ENCODE results near the gene SLC44A5.
"Not testable (repeated sequence)": the region's sequence is repeated elsewhere in the genome, so short reads cannot be mapped to it uniquely, and the experiment has no call there.

SLC44A5 gene

GRCh38 chr1:75366595-75366994, 244.3 kb downstream of the SLC44A5 start:
- no peak for DNase-seq (ENCODE audit: low spot score)

DNA sequence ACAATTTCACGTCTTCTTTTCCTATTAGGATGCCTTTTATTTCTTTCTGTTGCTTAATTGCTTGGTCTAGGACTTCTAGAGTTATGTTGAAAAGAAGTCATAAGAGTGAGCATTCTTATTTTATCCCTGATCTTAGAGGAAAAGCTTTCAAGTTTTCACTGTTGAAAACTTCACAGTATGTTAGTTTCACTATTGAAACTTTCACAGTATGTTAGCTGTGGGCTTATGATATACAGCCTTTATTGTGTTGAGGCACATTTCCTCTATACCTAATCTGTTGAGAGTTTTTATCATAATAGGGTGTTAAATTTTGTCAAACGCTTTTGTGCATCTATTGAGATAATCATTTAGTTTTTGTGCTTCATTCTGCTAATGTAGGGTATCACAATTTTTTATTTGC, 249.7 kb downstream of the SLC44A5 start:
- no peak for DNase-seq (ENCODE audit: low spot score)

DNA sequence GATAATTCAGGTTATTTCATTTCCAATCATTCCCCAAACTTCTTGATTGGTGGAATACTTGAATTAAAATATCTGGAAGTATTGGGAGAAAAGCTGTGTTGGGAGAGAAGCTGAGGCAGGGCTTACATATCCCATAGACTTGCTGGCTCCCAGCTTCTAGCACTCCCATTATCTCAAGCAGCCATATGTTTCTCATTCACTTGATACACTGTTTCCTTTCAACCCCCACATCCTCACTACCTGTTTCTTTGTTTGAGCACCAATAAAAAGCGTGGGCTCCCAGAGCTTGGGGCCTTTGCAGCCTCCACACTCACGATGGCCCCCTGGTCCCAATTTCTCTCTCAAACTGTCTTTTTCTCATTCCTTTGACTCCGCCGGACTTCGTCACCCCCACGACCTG, 256.6 kb downstream of the SLC44A5 start:
- not testable (repeated sequence) for DNase-seq (ENCODE audit: low spot score)

GRCh38 chr1:75353051-75353450, 257.9 kb downstream of the SLC44A5 start:
- no peak for DNase-seq (ENCODE audit: low spot score)

- DNase-seq (ENCODE audit: low spot score), result no peak
Measured at GRCh38 chr1:75345538-75346292, 265.2 kb downstream of the SLC44A5 start.

DNA sequence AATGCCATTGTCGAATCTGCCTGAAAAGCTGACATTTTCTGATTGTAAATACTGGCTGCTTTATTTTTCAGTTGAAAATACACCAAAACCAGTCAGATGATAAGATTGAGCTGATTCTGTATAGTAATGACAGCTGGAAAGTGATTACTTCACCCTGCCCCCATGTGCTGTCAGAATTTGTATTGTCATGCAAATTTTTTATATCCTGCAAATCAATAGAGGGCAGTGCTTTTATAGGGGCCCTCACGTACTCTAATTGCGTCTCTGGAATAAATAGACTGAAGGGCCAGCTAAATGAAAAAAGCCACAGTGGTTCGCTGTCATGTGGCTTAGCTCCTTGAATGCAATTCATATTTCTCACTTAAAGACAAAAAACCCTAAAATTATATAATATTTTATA, 268.1 kb downstream of the SLC44A5 start:
- no peak for DNase-seq (ENCODE audit: low spot score)

- no peak for DNase-seq (ENCODE audit: low spot score)
Measured at GRCh38 chr1:75341537-75341936, 269.4 kb downstream of the SLC44A5 start.

- DNase-seq (ENCODE audit: low spot score), result no peak
Measured at GRCh38 chr1:75338616-75339483, 272.1 kb downstream of the SLC44A5 start.

DNA sequence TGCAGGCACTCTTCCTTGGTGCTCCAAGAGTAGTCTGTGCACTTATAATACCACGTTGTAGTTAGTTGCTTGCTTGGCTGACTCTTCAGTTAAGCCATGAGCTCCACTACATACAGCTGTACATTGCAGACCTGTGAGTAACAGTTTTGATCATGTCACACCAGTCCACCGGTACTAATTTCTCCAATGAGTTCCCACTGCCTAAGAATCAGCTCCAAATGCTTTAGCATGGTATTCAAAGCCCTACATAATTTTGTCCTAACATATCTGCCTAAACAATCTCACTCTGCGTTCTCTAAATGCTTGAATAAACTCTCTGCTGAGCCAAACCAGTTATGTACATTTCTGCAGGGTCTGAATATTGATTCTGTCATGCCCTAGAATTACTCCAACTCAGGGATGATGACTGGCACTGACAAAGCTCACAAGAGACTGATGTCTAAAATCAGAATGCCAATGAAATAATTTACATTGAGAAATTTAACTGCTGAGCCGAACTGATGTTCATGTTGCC, 276.0 kb downstream of the SLC44A5 start:
- DNase-seq (ENCODE audit: low spot score), result no peak

DNA sequence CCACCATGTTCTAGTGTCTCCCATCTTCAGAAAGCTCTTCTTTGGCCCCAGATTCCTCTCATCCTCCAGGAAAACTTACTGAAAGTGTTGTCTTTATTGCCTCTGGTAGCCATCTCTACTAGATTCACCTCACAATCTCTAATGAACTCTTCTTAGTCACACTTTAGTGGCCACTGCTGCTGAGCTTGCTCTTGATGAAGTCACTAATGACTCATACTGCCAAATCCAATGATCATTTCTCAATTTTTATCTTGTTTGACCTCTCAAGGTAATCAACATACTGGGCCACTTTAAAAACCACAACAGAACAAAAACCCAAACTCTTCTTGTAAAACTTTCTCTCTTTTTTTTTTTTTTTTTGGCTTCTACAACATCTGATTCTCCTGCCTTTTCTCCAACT, 280.3 kb downstream of the SLC44A5 start:
- no peak for DNase-seq (ENCODE audit: low spot score)

- DNase-seq (ENCODE audit: low spot score), result no peak
Measured at GRCh38 chr1:75328691-75329090, 282.2 kb downstream of the SLC44A5 start.

DNA sequence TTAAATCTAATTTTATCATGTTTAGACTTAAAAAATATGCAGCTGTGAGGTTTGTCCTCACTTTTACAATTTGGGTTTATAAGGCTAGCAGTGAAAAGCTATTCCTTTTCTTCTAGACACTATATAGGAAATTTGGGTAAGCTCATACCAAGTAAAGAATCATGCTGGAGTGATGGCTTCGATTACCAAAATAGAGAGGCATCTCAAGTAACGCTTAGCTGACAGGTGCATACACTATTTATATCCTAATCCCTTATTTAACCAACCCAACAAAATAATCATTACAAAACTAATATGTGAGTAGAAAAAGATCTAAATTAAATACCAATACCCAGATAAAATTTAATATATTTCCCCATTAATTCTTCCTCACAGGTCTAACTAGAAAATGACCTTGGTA, 283.5 kb downstream of the SLC44A5 start:
- no peak for DNase-seq (ENCODE audit: low spot score)

GRCh38 chr1:75317976-75318375, 292.9 kb downstream of the SLC44A5 start:
- no peak for DNase-seq (ENCODE audit: low spot score)

- DNase-seq (ENCODE audit: low spot score), result no peak
Measured at GRCh38 chr1:75316230-75316629, 294.7 kb downstream of the SLC44A5 start.

- no peak for DNase-seq (ENCODE audit: low spot score)
Measured at GRCh38 chr1:75312620-75313019, 298.3 kb downstream of the SLC44A5 start.

DNA sequence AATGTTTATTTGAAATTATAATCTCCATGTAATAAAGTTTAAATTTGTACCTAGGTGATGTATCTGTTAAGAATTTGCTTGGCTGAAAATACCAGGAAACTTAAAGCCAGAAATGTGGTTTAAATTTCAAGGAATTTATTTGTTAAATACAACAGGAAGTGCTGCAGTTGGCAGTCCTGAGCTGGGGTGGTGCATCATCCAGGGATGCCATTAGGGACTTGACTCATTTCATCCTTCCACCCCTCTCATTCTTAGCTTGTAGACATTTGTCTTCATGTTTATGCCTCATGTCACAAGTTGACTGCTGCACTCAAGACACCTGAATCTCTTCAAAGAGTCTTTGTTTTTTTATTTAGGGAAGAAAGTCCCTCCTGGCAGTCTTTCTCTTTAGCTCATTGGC, 300.8 kb downstream of the SLC44A5 start:
- DNase-seq (ENCODE audit: low spot score), result no peak

GRCh38 chr1:75308365-75308764, 302.5 kb downstream of the SLC44A5 start:
- DNase-seq (ENCODE audit: low spot score), result no peak

DNA sequence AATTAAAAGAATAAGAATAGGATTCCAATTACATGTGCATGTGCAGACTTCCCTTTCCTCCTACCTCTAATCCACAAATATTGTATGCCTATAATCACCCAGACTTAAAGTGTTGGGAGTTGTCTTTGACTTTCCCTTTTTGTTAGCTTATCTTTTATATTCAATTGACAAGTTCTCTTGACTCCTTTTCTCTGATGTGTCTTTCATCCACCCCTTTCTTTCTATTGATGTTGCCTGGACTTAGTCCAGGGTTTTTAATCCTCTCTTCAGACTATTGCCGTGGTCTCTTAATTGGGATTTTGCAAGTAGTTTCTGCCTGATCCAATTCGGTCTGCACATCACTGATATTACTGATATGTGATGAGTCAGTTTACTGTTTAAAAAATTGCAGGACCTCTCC, 305.9 kb downstream of the SLC44A5 start:
- no peak for DNase-seq (ENCODE audit: low spot score)

DNA sequence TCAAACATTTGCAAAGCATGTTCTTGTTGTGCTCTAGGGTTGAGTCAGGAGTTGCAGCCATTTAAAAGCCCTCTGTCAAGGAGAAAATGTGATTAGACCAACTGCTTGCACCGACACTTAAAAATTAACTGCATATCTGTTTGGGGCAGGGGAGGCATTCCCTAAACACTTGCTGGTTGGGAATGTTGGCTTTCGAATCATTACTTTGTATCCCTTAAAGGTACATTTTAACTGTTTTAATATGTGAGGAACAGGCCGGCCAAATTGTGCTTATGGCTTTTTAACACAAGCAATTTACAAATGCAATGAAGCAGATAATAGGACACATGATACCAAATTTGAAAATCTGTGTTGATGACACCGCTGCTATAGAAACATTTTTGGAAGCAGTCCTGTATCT, 317.6 kb downstream of the SLC44A5 start:
- DNase-seq (ENCODE audit: low spot score), result no peak

- DNase-seq (ENCODE audit: low spot score), result no peak
Measured at GRCh38 chr1:75292013-75292412, 318.9 kb downstream of the SLC44A5 start.

- no peak for DNase-seq (ENCODE audit: low spot score)
Measured at GRCh38 chr1:75276385-75276784, 334.5 kb downstream of the SLC44A5 start.

- DNase-seq (ENCODE audit: low spot score), result no peak
Measured at GRCh38 chr1:75275631-75276030, 335.3 kb downstream of the SLC44A5 start.

DNA sequence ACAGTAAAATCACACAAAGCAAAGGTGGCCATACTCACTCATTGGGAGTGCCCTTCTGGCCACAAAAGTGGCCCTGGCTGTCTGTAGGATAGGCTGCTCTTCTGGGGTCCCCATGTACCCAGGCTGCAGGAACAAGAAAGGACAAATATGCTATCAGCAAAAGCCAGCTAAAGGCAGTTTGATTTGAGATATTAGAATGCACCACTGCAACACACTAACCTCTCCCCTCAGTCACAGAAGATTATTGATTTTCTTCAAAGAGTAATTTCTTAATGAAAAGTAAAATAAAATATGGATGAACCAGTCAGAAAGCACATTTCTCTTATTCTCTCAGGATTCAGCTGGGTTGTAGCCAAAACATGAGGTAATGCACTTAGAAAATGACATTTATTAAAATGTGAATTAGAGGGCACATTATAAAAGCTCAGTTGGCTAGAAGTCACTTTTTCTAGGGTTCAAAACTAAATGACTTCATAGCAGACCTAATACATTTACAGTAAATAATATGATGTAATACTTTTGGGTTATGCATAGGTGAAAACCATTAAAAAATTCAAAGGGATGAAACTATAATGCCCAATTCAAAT, 335.9 kb downstream of the SLC44A5 start:
- no peak for DNase-seq (ENCODE audit: low spot score)
